ENCODE data around the gene FOXR1. TPM values are rescaled to one million over a fixed set of nuclear protein-coding genes. Genes with fewer than 3 reads are reported as not detected.

FOXR1 gene
- total and polyA plus RNA-seq, 4 donors: not detected

DNA sequence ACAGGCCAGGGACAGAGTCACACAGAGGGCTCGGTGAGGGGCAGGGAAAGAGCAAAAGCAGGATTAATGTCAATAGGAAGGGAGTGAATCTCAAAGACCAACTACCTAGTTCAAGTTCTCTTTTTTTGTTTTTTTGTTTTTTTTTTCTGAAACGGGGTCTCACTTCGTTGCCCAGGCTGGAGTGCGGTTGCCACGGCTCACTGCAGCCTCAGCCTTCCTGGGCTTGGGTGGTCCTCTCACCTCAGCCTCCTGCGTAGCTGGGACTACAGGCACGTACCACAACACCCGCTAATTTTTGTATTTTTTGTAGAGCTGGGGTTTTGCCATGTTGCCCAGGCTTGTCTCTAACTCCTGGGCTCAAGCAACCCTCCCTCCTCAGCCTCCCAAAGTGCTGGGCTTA is 36.2 kb upstream of the FOXR1 start:
- no peaks in the 10 kb centered on the region for H3K9me3 ChIP-seq (ENCODE audit: control insufficient read depth in 4 of 4, insufficient read depth in 3 of 4, low read length in 3 of 4)
- H3K27ac ChIP-seq (ENCODE audit: low read depth in 1 of 2, low read length in 1 of 2): no peak overlapping the region
- ATAC-seq (ENCODE audit: insufficient read depth, low FRiP score) (no peak), DNase-seq (no peak)
- peaks cover 0 to 11% (median 2%) of the 10 kb centered on the region in 5 donors for H3K4me1 ChIP-seq (ENCODE audit: control insufficient read depth in 5 of 5, insufficient read depth in 5 of 5, low read length in 5 of 5)
- H3K4me3 ChIP-seq: no peak overlapping the region
- H3K27me3 ChIP-seq (ENCODE audit: control insufficient read depth in 3 of 3, insufficient read depth in 3 of 3, low read length in 2 of 3): no peaks in the 10 kb centered on the region
- 77 to 84% methylated on average over 8 of the region's 8 CpGs for WGBS, 2 donors
- TF ChIP-seq, protein P1, sequence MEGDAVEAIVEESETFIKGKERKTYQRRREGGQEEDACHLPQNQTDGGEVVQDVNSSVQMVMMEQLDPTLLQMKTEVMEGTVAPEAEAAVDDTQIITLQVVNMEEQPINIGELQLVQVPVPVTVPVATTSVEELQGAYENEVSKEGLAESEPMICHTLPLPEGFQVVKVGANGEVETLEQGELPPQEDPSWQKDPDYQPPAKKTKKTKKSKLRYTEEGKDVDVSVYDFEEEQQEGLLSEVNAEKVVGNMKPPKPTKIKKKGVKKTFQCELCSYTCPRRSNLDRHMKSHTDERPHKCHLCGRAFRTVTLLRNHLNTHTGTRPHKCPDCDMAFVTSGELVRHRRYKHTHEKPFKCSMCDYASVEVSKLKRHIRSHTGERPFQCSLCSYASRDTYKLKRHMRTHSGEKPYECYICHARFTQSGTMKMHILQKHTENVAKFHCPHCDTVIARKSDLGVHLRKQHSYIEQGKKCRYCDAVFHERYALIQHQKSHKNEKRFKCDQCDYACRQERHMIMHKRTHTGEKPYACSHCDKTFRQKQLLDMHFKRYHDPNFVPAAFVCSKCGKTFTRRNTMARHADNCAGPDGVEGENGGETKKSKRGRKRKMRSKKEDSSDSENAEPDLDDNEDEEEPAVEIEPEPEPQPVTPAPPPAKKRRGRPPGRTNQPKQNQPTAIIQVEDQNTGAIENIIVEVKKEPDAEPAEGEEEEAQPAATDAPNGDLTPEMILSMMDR (IDR thresholded peaks at IDR 0.05; ENCODE audit: control extremely low read depth, extremely low read depth): no peak
- no peak overlapping the region for H3K9ac ChIP-seq (ENCODE audit: insufficient read depth in 1 of 2, low read length in 2 of 2)
- H3K36me3 ChIP-seq (ENCODE audit: control insufficient read depth in 4 of 4, insufficient read depth in 4 of 4, low read length in 4 of 4): no peaks in the 10 kb centered on the region

DNA sequence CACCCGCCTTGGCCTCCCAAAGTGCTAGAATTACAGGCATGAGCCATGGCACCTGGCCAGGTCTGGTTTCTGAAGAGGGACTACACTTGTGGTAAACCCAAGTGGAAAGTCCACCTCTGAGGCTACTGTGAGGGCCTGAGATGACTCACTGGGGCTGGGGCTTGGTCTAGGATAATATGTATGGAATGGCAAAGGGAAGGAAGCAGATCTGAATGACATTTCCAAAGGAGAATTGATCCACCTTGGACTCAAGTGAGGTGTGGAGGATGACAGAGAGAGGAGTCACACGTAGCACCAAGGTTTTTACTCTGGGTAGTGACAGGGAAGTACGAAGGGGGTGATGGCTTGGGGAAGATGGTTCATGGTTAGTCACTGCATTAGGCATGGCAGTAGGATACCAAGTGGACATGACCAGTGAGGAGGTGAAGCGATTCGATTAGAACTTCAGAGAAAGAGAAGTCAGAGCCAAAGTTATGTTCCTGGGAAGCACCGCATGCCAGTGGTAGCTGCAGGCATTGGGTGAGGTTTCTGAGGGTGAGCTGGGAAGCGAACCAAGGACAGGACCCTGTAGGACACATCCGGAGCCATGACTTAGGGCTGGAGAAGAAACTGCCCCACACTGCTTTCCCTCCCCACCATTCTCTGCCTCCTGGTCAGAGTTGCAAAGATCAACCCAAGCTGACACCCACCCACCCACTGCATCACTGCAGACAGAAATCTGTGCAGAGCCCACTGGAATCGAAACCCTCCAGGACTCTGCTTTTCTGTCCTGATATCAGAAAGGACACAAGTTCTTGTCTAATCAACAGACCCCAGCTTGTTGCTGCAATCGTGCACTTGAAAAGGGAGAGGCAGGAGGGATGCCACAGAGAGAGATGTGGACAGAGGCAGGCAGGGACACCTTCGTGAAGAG is 32.8 kb upstream of the FOXR1 start:
- no peak for DNase-seq

DNA sequence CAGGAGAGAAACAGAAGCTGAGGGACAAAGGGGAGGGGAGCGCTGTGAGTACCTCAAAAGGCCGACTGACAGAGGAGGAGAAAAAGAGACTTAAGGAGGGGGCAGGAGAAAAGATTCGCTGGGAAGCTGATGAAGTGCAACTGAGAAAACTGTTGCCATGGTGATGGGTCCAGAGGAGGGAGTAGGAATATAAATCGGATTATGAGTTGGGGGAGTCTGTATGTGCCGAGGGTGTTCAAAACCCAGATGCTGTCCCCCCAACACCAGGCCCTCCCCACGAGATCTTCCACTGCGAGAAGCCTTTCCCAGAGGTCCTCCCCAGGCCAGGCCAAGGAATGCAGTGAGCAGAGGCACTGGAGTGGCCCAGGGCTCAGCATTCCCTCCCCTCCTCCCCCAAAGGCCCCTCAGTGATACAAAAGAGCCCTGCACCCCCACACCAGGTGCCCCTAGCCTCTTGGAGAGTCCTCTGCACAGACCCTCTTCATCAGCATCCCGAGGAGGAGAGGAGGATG is 32.1 kb upstream of the FOXR1 start:
- H3K9ac ChIP-seq (ENCODE audit: insufficient read depth in 1 of 2, low read length in 2 of 2): no peak overlapping the region
- H3K4me3 ChIP-seq: no peak overlapping the region
- no peaks in the 10 kb centered on the region for H3K27me3 ChIP-seq (ENCODE audit: control insufficient read depth in 3 of 3, insufficient read depth in 3 of 3, low read length in 2 of 3)
- H3K27ac ChIP-seq (ENCODE audit: low read depth in 1 of 2, low read length in 1 of 2): no peak overlapping the region
- H3K4me1 ChIP-seq (ENCODE audit: control insufficient read depth in 5 of 5, insufficient read depth in 5 of 5, low read length in 5 of 5): peaks cover 0 to 10% (median 0%) of the 10 kb centered on the region in 5 donors
- no peaks in the 10 kb centered on the region for H3K36me3 ChIP-seq (ENCODE audit: control insufficient read depth in 4 of 4, insufficient read depth in 4 of 4, low read length in 4 of 4)
- 72 to 77% methylated on average over 8 of the region's 8 CpGs for WGBS, 2 donors
- TF ChIP-seq, protein P1 (IDR thresholded peaks at IDR 0.05; ENCODE audit: control extremely low read depth, extremely low read depth): no peak
- DNase-seq: no peak
- no peaks in the 10 kb centered on the region for H3K9me3 ChIP-seq (ENCODE audit: control insufficient read depth in 4 of 4, insufficient read depth in 3 of 4, low read length in 3 of 4)
- no peak for ATAC-seq (ENCODE audit: insufficient read depth, low FRiP score)

More for the DNA sequence above, 32.8 kb upstream of the FOXR1 start:
- no peaks in the 10 kb centered on the region for H3K36me3 ChIP-seq (ENCODE audit: control insufficient read depth in 4 of 4, insufficient read depth in 4 of 4, low read length in 4 of 4)
- H3K27me3 ChIP-seq (ENCODE audit: control insufficient read depth in 3 of 3, insufficient read depth in 3 of 3, low read length in 2 of 3): no peaks in the 10 kb centered on the region
- WGBS, 2 donors: 76 to 87% methylated on average over 11 of the region's 11 CpGs
- H3K27ac ChIP-seq (ENCODE audit: low read depth in 1 of 2, low read length in 1 of 2): no peak overlapping the region
- TF ChIP-seq, protein P1 (IDR thresholded peaks at IDR 0.05; ENCODE audit: control extremely low read depth, extremely low read depth): no peak
- H3K9ac ChIP-seq (ENCODE audit: insufficient read depth in 1 of 2, low read length in 2 of 2): no peak overlapping the region
- H3K4me1 ChIP-seq (ENCODE audit: control insufficient read depth in 5 of 5, insufficient read depth in 5 of 5, low read length in 5 of 5): peaks cover 0 to 10% (median 0%) of the 10 kb centered on the region in 5 donors
- ATAC-seq (ENCODE audit: insufficient read depth, low FRiP score): peak; percentile 54
- H3K4me3 ChIP-seq: no peak overlapping the region
- no peaks in the 10 kb centered on the region for H3K9me3 ChIP-seq (ENCODE audit: control insufficient read depth in 4 of 4, insufficient read depth in 3 of 4, low read length in 3 of 4)

All from lung (tissue), 12 donors.